ENCODE measurements around the gene SPATA2L.

Gene SPATA2L

DNA sequence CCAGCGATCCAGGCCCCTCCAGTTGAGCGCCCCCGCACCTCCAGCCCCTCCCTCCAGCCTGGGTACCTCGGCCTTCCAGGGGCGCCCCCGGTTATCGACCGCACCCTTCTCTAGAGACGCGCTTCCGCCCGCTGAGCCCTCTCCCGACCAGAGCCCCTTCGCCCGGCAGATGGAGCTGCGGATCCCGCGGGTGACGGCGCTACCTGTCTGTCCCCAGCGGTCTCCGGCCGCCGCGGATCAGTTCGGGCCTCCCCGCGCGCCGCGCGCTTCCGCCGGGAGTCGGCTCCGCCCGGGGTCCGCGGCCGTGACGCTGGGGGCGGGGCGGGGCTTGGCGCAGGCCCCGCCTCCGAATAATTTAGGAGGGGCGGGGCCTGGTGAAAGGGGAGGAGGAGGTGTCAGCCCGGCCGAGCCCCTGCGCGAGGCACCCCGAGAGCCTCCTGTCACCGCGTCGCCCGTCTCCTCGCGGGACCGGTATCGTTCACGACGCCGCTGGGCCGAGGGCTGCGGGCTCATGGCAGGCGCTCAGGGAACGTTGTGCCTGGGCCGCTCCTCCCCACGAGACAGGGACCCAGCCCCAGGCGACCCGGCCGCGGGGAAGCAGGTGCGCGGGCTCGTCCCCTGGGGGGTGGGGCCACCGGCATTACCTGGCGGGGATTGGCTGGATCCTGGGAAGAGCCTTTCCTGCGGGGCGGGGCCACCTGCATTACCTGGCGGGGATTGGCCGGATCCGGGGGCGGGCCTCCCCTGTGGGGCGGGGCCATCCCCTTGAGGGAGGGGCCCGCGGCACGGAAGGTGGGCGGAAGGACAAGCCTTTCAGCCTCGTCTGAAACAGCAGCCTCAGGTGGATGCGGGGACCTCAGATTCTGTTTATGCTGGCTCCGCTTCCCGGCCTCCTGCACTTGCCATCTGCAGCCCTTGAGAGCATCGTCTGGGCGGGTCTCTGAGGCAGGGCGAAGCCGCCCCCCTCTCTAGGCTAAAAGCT is at the start of gene SPATA2L:
SPATA2L (minus strand) TSS at position 281 of the 982 bp plus-strand sequence. CDS start 473 bp downstream, outside the sequence.
- in situ Hi-C loops (cut with HindIII; ENCODE audit: low sequenced_read_pairs): no loop called here
- DNase-seq (ENCODE audit: low read depth, low spot score): peak; percentile 82
- TF ChIP-seq, protein P1, sequence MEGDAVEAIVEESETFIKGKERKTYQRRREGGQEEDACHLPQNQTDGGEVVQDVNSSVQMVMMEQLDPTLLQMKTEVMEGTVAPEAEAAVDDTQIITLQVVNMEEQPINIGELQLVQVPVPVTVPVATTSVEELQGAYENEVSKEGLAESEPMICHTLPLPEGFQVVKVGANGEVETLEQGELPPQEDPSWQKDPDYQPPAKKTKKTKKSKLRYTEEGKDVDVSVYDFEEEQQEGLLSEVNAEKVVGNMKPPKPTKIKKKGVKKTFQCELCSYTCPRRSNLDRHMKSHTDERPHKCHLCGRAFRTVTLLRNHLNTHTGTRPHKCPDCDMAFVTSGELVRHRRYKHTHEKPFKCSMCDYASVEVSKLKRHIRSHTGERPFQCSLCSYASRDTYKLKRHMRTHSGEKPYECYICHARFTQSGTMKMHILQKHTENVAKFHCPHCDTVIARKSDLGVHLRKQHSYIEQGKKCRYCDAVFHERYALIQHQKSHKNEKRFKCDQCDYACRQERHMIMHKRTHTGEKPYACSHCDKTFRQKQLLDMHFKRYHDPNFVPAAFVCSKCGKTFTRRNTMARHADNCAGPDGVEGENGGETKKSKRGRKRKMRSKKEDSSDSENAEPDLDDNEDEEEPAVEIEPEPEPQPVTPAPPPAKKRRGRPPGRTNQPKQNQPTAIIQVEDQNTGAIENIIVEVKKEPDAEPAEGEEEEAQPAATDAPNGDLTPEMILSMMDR (IDR thresholded peaks at IDR 0.05; ENCODE audit: low read depth, low read length): no peak
- peak within 1 kb of the TSS; percentile 74 for H3K4me3 ChIP-seq (ENCODE audit: low read depth, low read length)

GRCh38 chr16:89749637-89750036 is 48.1 kb upstream of the SPATA2L start:
- DNase-seq (ENCODE audit: low read depth, low spot score): no peak
- in situ Hi-C loops (cut with HindIII; ENCODE audit: low sequenced_read_pairs): no loop called here
- TF ChIP-seq, protein P1 (IDR thresholded peaks at IDR 0.05; ENCODE audit: low read depth, low read length): no peak
- H3K4me3 ChIP-seq (ENCODE audit: low read depth, low read length): no peak overlapping the region

DNA sequence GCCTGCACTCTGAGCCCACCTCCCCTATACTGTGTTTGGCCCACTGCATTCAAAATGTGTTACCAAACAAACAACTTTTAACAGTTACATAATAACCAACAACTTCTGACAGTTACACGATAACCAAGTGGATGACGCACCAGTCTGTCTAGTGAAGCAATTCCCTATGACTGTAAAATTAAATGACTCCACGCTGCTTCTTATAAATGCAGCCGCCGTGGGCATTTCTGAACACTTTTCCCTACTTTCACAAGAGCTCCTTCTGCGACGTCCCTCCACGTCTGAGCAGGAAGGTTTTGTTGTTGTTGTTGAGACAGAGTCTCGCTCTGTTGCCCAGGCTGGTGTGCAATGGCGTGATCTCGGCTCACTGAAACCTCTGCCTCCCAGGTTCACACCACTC is 47.4 kb upstream of the SPATA2L start:
- TF ChIP-seq, protein P1 (IDR thresholded peaks at IDR 0.05; ENCODE audit: low read depth, low read length): no peak
- no peak for DNase-seq (ENCODE audit: low read depth, low spot score)
- in situ Hi-C loops (cut with HindIII; ENCODE audit: low sequenced_read_pairs): no loop called here
- no peak overlapping the region for H3K4me3 ChIP-seq (ENCODE audit: low read depth, low read length)

DNA sequence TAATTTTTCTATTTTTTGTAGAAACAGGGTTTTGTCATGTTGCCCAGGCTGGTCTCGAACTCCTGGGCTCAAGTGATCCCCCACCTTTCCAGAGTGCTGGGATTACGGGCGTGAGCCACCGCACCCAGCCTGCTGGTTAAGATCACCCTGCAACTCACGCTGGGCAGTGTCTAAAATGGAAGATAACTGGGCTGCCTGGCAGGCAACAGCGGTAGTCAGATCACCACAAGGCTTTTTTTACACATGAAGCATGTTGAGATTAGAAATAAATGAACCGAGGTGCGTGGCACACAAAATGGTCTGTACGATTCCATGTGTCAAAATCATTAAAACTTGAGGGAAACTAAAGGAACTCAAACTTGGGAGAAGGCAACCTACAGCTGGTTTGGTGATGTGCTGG is 46.6 kb upstream of the SPATA2L start:
- in situ Hi-C loops (cut with HindIII; ENCODE audit: low sequenced_read_pairs): no loop called here
- DNase-seq (ENCODE audit: low read depth, low spot score): no peak
- H3K4me3 ChIP-seq (ENCODE audit: low read depth, low read length): no peak overlapping the region
- TF ChIP-seq, protein P1 (IDR thresholded peaks at IDR 0.05; ENCODE audit: low read depth, low read length): no peak

GRCh38 chr16:89746043-89746442 is 44.5 kb upstream of the SPATA2L start:
- in situ Hi-C loops (cut with HindIII; ENCODE audit: low sequenced_read_pairs): no loop called here
- DNase-seq (ENCODE audit: low read depth, low spot score): no peak
- H3K4me3 ChIP-seq (ENCODE audit: low read depth, low read length): no peak overlapping the region
- TF ChIP-seq, protein P1 (IDR thresholded peaks at IDR 0.05; ENCODE audit: low read depth, low read length): no peak

DNA sequence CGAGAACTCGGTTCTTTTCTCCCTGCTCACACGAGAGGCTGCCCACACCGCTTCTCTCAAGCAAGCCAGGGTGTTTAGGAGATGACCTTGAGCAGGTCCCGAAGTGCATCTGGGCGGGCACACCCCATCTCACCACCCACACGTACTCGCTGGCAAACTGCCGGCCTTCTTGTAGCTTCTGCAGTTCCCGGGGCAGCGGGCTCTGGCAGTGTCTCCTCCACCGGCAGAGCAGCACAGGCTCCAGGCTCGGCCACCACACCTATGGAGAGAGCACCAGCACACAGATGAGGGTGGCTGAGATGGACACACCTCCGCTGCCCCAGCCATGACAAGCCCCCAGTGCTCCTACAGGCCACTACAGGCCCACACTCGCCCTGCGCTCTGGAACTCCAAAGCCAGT is 43.3 kb upstream of the SPATA2L start:
- in situ Hi-C loops (cut with HindIII; ENCODE audit: low sequenced_read_pairs): no loop called here
- no peak for DNase-seq (ENCODE audit: low read depth, low spot score)
- TF ChIP-seq, protein P1 (IDR thresholded peaks at IDR 0.05; ENCODE audit: low read depth, low read length): no peak

More for the DNA sequence above, 43.3 kb upstream of the SPATA2L start:
- no peak overlapping the region for H3K4me3 ChIP-seq (ENCODE audit: low read depth, low read length)

All from astrocyte of the spinal cord (primary cell).